CD4-positive, alpha-beta T cell treated with Interleukin-12 subunit alpha and Interleukin-12 subunit beta, for 1 hour (primary cell): ENCODE measurements around the gene DNMT3A.

Experiments
- DNase-seq: peaks from one replicate; pipeline ENCODE4 v3.0.0-alpha.2; 2020

DNMT3A gene

DNA sequence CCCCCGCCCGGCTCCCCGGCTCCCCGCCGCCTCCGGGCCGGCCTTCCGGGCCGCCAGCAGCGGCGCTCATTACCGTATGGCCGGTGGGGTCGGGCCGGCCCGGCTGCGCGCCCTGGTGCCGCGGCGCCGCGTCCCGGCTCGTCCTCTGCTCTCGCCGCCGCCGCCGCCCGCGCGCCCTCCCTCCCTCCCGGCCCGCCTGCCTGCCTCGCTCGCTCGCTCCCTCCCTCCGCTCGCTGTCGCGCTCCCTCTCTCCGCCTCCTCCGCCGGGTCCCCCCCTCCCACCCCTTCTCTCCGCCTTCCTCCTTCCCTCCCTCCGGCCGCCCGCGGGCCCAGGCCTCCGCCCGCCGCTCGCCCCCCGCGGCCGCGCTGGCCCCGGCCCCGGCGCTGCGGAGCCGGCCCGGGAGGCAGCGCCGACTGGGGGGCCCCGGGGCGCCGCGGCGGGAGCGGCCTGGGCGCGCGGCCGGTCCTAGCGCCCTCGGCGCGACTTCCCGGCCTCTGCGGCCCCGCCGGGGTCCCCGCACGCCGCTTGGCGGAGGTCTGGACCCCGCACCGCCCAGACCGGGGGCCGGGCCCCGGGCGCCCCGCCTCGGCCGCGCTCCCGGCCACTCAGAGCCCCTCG, at the start of gene DNMT3A:
Gene DNMT3A (minus strand): TSS at position 173 of the 619 bp plus-strand sequence. CDS start 27,941 bp downstream, outside the sequence.
- DNase-seq, result peak; percentile 64

DNA sequence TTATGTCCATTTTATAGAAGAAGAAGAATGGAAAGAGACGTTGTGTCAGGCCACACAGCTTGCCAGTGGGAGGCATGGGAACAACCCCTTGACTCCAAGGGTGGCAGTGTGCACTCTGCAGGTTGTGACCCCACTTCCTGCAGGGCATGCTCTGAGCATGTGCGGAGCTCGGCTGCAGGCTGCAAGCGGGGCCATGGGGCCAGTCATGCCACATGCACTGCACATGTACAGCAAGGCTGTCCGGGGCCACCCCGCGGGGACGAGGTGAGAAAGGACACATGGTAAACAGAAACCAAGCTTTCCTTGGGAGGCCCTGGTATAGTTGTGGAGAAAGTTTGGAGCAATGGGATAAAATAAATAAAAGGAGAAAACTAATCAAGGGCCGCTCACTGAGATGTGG, 47.4 kb upstream of the DNMT3A start:
- DNase-seq, result no peak

DNA sequence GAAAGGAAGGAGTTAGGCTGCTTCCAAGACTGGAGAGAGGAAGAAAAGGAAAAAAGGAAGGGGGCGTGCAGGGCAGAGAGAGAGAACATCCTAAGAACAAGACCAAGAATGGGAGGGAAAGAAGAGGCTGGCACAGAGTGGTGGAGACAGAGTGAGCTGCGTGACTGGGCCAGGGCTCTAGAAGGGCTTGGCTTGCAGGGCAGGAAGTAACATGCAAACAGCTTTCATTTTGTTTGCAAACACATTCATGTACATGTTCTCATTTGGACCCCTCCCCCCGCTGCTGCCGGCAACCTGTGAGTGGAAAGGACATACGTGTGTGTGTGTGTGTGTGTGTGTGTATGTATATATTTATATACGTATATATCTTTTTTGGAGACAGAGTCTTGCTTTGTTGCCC, 46.8 kb upstream of the DNMT3A start:
- no peak for DNase-seq

DNA sequence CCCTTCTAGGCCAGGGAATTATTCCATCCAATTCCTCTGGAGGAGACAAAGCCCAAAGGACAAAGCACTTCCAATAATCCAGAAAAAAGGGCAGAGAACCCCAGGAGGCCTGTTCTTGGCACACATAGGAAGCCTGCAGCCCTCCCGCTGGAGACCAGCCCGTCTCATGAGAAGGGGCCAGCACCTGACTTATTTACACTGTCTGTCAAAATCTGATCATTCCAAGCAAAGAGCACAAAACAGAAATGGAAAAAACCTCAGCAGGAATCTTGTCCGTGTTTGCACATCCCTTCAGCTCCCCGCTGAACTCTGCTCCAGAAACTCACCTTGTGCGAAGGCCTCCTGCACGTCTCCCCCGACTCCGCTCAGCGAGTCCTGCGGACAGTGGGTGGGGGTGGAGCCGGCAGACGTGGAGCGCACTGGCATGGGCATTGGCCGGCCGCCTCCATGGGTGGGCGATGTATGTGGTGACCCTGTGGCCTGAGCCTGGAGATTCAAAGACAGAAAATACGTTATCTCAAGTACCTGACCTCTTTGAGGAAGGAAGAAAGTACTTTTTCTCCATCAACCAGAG, 46.2 kb upstream of the DNMT3A start:
- no peak for DNase-seq

DNA sequence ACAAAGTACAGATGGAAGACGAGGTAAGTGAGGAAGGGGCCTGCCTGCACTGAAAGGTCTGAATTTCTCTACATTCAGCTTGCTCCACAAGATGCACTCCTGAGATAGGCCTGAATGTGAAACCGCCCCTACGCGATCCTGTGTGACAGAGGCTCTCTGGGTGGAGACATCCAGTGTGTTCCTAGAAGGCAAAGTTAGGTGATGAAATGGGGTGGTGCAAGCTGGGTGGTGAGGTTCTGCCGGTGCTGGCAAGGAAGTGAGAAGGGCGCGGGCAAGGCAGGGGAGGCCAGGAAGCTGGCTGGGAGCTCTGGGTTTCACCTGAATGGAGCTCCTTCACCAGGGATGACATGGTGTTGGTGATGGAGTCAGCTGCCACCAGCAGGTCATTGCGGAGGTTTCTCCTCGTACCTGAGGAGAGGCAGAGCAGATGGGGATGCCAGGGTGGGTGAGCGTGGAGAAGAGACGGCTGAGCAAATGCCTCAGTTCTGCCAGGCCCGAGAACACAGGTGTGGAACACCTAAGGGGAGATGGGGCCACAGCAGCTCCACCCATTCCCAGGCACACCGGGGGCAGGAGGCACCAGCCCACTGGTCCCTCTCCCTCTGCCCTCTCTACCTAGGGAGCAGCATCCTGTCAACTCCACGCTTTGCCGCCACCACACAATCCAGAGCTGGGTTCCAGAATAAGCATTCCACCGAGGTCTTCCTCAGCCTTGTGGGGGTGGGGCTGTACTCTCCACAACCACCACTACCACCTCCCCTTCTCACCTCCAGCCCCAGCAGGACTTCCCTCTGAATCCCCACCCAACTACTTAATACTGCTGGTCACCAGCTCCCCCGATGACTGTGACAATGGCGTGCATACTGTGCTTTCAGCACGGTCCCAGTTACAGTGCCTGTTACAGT, 45.5 kb upstream of the DNMT3A start:
- DNase-seq, result no peak

DNA sequence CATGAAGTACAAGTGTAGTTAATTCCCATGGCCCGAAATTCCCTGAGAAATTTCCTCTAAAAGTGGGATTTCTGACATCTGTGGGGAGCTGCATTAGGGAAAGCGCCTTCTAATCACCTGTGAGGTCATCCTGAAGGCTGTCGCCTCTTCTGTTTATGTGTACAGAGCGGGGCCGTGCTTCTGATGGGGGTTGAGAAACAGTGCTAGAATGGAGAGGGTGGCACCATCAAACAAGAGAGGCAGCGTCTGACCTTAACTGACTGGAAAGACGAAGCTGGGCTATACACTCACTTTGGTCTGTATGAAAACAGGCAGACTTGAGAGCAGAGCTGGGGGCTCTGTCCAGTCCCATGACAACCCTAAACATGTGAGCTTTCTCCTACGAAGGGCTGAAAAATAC, 44.2 kb upstream of the DNMT3A start:
- DNase-seq, result no peak

DNA sequence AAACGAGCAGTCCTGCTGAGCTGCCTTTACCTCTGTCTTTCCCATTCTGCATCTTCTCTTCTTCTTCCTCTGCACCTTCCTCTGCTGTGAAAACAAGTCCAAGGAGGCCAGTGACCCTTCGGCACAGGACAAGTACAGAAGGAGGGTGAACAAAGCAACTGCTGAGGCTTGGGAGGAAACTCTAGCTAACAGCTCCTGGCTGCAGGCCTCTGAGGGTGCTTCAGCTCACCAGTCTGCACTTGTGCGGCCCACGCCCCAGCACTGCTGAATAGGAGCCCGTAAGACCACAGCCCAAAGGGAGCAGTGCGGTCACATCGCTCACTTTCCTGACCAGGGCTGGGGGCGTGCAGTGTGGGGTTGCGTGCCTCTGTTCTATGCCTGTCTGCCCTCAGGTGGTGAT, 42.1 kb upstream of the DNMT3A start:
- no peak for DNase-seq

DNA sequence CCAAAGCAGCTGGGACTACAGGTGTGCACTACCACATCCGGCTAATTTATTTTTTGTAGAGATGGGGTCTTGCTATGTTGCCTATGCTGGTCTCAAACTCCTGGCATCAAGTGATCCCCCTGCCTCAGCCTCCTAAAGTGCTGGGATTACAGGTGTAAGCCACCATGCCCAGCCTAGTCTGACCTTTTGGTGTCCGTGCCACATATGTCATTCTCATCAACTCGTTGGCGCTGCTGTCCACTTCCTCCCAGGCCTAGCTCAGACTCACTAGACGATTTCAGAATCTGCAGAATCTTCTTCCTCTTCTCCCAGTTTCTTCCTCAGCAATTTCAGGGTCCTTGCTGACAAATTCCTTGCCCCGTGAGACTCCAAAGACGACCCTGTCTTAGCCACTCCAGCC, 39.8 kb upstream of the DNMT3A start:
- DNase-seq, result no peak

DNA sequence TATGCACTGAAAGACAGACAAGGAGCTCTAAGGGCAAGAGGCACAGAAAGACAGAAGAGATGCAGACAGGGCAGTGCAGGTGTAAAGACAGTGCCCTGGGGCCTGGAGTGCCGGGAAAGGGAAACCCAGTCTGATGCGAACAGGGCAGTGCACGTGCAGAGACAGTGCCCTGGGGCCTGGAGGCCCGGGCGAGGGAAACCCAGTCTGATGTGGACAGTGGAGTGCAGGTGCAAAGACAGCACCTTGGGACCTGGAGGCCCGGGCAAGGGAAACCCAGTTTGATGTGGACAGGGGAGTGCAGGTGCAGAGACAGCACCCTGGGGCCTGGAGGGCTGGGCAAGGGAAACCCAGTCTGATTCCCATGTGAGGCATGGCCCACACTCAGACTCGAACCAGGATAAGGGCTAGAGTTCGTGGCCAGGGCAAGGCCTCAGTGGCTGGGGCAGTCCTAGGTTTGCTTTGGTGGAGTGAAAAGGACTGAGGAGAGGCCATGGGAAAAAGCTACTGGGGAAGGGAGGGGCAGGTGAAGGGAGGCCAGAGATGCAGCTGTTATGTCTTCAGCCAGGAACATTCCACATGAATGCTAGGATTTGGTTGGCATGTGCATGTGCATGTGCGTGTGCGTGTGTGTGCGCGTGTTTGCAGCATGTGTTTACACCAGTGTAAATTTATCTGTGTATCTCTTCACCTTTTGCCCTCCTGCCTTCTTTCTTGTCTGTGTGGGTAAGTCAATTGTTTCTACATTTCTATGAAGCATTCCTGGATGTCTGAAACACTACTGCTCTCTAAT, 39.1 kb upstream of the DNMT3A start:
- DNase-seq, result no peak

DNA sequence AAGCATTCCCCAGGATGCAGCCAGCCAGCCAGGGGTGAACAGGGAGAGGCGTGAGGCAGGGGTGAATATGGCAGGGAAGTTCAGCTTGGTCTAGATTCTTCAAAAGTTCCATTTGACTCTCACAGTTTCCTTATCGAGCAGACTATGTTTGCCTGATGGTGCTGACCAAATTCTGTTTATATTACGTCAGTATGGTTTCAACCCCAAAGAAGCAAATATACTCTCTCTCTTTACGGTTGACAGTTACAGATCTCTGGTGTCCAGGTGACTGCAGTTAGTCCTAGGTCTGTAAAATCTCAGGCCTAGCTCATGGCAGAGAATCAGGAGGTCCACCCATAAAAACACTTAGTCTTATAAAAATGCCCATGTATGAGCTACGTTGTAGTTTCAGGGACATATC, 38.3 kb upstream of the DNMT3A start:
- DNase-seq, result no peak

DNA sequence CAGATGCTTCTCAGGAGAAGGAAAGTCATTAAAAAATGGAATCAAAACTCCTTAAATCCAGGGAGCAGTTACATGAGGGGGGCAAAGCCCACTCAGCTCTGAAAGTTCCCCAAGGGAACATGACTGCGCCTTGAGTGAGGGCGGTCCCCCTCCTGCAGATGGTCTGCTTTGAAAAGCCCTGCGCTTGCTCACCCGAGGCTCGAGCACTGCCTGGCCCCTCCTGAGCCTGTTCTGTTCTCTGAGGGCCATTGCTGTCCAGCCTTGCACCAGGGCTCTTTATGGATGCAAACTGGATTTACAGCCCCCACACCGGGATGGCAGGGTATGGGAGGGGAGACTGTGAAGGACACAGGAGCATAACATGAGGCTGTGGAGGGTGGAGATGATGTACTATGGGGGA, 37.8 kb upstream of the DNMT3A start:
- no peak for DNase-seq

DNA sequence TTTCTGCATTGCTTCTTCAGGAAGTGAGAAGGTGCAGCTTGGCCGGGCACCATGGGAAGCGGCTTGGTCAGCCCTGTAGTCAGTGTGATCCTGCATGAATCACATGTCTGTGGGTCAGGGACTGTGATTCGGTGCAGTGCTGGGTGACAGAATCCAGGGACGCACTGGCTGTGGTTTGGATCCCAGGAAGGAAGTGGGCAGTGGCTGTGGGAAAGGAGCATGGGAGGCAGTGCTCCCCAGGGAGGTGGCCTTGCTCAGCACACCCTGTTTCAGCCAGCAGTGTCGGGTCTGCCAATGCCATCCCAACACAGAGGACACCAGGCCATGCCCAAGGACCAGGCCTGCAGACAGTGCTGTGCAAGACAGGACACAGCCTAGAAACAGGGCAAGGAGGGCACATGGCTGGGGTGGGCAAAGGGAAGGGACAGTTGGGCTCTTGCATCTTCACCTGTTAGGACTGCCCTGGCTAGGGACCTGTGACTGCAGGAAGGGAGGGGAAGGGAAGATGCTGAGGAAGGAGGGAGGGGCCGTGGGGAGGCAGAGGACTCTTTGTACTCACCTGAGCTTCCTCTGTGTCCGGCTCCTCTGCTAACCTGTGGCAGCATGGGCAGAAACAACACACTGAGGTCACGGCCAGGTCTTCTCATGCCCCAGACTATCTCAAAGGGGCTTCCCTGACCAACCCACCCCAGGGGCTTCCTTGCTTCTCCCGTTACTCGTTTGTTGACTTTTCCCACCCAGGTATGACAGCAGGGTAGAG, 37.2 kb upstream of the DNMT3A start:
- no peak for DNase-seq

DNA sequence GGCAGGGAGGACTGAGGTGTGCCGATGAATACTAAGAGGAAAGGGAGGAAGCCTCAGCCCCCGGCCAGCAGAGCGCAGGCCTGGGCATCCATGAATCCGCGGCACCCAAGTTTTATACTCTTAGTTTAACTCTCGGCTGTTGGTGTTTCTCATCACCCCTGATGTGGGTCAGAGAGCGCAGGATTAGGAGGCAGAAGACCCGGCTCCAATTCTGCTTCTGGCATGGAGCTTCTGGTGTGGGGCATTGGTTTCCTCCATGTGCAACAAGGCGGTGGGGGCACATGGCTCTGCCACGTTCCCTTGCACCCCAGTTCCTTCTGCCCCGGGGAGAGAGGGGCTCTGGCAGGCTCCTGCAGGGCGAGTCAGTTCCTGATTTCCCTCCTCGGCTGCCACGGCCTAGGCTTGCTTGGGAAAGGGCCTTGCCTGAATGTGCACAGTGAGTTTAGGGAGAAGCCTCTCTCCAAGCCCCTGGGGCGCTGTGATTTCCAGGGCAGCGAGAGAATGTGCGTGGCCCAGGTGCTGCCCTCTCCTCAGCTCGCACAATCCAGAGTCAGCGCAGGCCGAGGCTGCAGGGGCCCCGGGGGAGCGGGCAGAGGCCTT, 36.2 kb upstream of the DNMT3A start:
- no peak for DNase-seq

DNA sequence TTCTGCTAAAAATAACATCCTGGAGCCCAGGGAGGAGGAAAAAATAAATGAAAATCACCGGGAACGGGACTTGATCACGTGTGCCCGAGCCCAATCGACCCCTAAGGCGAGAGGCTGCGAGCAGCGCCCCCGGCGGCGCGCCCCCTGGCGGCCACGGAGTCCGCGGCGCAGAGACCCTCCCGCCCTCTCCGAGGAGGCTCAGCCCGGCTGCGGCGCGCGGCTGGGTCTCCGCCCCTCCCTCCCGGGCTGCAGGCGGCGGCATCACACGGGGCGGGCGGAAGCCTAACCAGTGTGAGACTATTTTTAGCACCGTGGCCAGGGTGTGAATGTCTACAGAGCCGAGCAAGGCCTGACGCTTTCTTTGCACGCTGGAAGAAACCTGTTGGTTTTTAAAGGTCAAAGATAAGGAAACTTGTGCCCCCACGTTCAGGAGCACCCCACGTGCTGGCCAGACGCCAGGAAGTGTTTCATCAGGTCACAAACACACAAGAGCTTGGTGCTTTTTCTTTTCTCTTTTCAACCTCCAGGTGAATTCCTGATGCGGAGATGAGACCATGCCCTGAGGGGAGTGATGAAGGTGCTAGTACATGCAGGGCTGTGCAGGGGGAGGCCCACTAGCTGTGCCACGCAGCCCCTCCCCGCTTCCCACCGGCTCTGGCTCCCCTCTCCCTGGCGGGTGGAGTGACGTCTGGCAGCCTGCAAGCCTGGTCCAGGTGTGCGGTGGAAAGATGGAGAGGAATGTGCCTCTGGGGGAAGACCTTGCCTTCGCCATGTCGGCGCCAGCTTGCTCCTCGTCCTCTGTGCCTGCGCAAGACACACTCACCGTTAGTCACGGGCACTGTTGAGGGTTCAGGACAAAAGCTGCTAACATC, 35.3 kb upstream of the DNMT3A start:
- peak; percentile 95 for DNase-seq

DNA sequence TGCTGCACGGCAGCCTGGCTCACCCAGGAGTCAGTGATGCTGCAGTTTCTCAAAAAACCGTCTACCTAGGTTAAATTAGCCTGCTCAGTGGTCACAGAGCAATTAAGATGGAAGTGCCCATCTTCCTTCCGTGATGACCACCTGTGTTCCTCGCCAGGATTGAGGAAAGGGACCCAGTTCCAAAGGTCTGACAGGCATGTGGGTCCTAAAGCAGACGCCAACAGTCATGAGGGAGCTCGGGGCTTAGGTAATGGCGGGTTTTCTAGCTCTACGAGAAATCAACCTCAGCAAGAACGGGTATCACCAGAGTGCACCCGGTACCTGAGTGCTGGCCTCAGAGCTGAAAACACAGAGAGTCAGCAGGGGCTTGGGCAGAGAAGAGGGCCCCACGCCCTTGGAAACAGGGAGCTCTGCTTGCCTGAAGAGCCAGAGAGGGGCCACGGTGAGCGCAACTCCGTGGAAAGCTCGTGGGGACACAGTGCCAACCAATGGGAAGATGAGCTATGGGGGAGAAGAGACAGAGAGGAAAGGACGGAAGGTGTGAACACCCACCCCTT, 34.3 kb upstream of the DNMT3A start:
- DNase-seq, result no peak

DNA sequence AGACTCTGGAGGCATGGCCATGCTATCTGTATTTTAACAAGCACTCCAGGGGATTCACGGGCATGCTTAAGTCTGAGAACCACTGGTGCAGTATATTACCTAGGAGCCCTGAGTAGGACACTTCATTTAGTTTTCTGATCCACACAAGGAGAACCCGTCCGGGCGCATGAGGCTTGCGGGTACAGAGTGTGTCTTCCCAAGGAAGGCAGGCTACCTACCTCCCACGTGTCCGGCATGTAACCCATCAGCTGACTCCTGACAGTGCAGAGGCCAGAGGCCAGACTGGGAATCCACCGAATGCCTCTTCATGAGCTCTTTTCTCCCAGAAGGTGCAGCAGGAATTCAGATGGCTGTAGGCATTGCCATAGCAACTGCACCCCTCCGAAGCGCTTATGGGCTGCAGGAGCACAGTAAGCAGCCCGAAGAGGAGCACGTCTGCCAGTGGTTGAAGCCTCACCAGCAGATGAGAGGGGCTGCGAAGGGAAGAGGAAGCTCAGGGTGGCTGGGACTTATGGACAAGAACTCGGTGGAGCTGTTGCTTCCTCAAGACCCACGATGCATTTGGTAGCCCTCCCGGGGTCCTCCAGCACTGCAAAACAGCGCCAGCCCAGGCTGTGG, 33.8 kb upstream of the DNMT3A start:
- no peak for DNase-seq

DNA sequence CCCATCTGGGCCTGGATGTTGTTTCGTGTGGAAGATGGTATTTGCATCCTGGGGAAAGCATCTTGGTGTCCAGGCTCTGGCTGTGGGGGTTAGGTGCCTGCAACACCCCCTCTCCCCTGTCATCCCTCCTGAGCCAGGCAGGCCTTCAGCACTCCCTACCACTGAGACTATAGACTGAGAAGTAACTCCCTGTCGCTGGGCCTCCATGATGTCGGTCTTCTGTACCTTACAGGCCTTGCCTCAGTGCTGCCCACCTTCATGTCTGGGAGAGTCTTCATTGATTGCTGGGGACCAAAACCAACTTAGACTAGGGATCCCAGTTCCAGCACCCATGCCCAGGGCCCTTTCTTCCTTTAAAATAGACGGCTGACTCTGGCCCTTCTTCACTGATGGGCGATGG, 33.1 kb upstream of the DNMT3A start:
- DNase-seq, result no peak

DNA sequence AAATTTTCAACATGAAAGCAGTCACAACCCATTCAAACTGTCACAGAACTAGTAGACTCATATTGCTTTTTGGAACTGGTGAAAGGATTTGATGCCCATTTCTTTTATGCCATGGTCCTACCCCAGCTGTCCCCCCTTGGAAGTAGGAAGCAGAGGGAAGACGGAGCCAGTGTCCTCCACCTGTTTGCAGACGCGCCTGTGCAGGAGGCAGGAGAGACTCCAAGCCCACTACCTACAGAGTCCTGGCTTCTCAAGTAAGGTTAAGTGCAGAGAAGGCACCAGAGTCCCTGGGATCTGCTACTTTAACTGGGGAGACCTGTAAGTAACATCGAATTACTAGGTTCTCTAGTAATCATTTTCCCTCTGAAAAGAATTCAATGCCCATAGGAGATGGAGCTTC, 32.7 kb upstream of the DNMT3A start:
- DNase-seq, result no peak

DNA sequence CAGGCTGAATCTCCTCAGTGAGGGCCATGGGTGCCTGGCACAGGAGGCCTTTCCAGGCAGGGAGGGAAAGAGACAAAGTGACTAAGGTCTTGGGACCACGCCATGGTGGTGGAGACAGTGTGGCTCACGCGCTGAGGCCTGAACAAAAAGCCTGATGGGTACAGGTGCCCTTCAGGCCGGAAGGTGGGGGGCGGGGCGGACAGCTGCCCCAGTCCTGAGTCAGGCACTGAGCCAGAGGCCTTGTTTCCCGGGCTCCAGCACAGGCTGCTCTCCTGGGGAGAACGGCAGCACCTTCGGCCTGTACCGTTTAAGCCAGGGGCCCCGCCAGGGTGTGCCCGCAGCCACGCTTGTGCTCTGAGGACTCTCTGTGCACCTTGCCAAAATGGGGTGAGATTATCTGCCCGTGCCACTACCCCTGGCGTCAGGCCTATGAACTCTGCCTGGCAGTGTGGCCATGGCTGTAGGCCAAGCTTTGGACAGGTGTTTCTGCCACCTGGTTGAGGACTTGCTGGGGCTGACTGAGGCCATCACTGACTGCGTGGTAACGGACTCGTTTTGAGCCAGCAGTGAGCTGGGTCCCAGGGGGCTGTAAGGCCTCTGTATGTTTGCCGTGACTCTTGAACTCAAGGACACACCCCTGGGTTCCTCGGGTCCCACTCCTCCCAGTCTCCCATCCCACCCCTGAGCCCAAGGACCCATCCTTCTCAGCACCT, 31.7 kb upstream of the DNMT3A start:
- DNase-seq, result no peak
